ENCODE results near the gene LSM4. TPM values are rescaled to one million over a fixed set of nuclear protein-coding genes. Genes with fewer than 3 reads are reported as not detected.

The LSM4 gene
- total RNA-seq, 6 experiments from 2014 or later = 37.6 to 139 (median 47.3) TPM

DNA sequence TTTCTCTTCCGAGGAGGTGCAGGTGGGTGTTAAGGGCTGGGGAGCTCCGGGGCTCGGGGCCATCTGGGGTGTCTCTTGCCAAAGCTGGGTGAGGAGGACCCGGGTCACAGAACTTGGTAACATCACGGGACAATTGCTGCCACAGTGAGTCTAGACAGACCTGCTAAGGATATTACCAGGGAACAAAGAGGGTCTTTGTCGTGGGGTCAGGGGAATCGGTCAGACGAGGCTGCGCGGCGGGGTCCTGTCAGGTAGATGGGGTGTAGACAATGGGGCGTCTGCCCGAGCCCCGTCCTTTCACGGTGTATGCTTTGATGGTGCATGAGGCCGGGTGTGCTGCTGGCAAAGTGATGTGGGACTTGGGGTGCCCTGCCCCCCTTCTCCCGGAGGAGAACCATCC is 25.3 kb upstream of the LSM4 start:
- intact Hi-C loops (cut with DNase I) = no loop called here
- ATAC-seq = peak in 2 of 4 donors; percentile 11 to 31

DNA sequence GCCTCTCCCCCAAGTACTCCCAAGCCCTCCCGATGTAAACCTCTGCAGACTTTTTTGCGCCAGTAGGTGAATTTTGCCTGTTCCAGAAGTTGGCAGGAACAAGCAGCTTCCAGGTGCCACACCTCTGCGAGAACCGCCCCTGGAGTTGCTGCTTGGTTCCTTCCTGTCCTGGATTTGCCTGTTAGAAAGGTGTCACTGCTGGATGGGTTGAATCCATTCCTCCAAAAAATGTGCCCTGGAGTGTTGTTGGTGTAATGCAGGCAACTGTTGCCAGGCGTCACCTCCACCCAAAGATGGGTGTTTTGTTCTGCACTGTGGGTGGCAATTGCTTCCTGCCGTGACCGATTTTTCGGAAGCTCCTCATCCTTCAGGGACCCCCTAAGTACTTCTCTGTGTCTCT is 23.2 kb upstream of the LSM4 start:
- TF ChIP-seq, protein P1, sequence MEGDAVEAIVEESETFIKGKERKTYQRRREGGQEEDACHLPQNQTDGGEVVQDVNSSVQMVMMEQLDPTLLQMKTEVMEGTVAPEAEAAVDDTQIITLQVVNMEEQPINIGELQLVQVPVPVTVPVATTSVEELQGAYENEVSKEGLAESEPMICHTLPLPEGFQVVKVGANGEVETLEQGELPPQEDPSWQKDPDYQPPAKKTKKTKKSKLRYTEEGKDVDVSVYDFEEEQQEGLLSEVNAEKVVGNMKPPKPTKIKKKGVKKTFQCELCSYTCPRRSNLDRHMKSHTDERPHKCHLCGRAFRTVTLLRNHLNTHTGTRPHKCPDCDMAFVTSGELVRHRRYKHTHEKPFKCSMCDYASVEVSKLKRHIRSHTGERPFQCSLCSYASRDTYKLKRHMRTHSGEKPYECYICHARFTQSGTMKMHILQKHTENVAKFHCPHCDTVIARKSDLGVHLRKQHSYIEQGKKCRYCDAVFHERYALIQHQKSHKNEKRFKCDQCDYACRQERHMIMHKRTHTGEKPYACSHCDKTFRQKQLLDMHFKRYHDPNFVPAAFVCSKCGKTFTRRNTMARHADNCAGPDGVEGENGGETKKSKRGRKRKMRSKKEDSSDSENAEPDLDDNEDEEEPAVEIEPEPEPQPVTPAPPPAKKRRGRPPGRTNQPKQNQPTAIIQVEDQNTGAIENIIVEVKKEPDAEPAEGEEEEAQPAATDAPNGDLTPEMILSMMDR (IDR thresholded peaks at IDR 0.05) = no peak
- TF ChIP-seq POLR2A (IDR thresholded peaks at IDR 0.05) = no peak
- Histone ChIP-seq H3K4me1 (peaks cover 0 to 8% (median 0%) of the 10 kb centered on the region in 4 donors), H3K9me3 (no peaks in the 10 kb centered on the region), H3K36me3 (peaks cover 0 to 29% (median 5%) of the 10 kb centered on the region in 4 donors), H3K27ac (no peak overlapping the region), H3K4me3 (no peak overlapping the region), H3K27me3 (no peaks in the 10 kb centered on the region)
- no peak for DNase-seq
- 73% methylated on average over 4 of the region's 8 CpGs for WGBS (ENCODE audit: insufficient coverage, low coverage, low lambda C conversion rate, missing lambda C conversion rate)
- no peak for ATAC-seq
- intact Hi-C loops (cut with DNase I) = no loop called here

More for the DNA sequence above, 25.3 kb upstream of the LSM4 start:
- no peak for DNase-seq
- H3K27ac ChIP-seq = no peak overlapping the region
- H3K9me3 ChIP-seq = no peaks in the 10 kb centered on the region
- H3K27me3 ChIP-seq = no peaks in the 10 kb centered on the region
- TF ChIP-seq, protein P1 (IDR thresholded peaks at IDR 0.05) = no peak
- no peak for TF ChIP-seq POLR2A (IDR thresholded peaks at IDR 0.05)
- no peak overlapping the region for H3K4me3 ChIP-seq
- 94% methylated on average over 13 of the region's 17 CpGs for WGBS (ENCODE audit: insufficient coverage, low coverage, low lambda C conversion rate, missing lambda C conversion rate)
- peaks cover 0 to 33% (median 5%) of the 10 kb centered on the region in 4 donors for H3K36me3 ChIP-seq
- no peaks in the 10 kb centered on the region for H3K4me1 ChIP-seq

DNA sequence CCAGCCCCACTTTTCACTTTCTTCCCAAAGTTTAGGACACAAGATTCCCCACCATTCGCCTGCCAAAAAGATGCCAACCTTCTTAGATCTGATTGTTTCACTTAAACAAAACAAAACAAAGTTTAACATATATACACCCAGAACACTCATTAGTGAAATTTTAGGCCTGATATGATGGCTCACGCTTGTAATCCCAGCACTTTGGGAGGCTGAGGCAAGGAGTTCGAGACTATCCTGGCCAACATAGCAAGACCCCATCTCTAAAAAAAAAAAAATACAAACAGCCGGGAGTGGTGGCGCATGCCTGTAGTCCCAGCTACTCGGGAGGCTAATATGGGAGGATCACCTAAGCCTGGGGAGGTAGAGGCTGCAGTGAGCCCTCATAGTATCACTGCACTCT is 22.4 kb upstream of the LSM4 start:
- whole genome bisulfite sequencing (ENCODE audit: insufficient coverage, low coverage, low lambda C conversion rate, missing lambda C conversion rate) = 100% methylated on average over 4 of the region's 6 CpGs
- TF ChIP-seq, protein P1 (IDR thresholded peaks at IDR 0.05) = no peak
- TF ChIP-seq POLR2A (IDR thresholded peaks at IDR 0.05) = no peak
- ATAC-seq = no peak
- H3K9me3 ChIP-seq = no peaks in the 10 kb centered on the region
- H3K27ac ChIP-seq = no peak overlapping the region
- DNase-seq = no peak
- H3K4me1 ChIP-seq = peaks cover 0 to 9% (median 0%) of the 10 kb centered on the region in 4 donors
- H3K4me3 ChIP-seq = no peak overlapping the region
- no peaks in the 10 kb centered on the region for H3K27me3 ChIP-seq
- H3K36me3 ChIP-seq = peaks cover 0 to 29% (median 4%) of the 10 kb centered on the region in 4 donors
- intact Hi-C loops (cut with DNase I) = no loop called here

DNA sequence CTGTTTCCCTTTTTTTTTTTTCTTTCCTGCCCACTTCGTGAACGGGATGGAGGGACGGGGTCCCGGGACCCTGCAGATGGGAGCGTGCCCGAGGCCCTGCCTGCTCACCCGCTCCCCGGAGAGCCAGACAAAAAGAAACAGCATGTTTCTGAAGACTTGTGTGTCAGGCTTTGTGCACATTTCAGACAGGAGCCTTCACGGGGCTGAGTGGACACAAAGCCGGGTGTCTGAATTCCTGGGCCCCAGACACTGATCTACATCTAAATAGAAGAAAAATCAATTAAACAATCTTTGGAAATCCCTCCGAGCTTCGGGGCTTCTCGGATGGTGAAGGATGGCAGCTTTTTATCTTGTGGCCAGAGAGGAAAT is 21.7 kb upstream of the LSM4 start:
- Histone ChIP-seq H3K36me3 (peaks cover 0 to 29% (median 4%) of the 10 kb centered on the region in 4 donors), H3K27ac (peak overlapping the region in 1 of 3 donors; percentile 4), H3K27me3 (no peaks in the 10 kb centered on the region), H3K9me3 (no peaks in the 10 kb centered on the region), H3K4me1 (peaks cover 0 to 16% (median 3%) of the 10 kb centered on the region in 4 donors), H3K4me3 (no peak overlapping the region)
- intact Hi-C loops (cut with DNase I) = loop anchor here in 1 of 2 donors (5.0 kb wide), 1 partner anchor 63 kb away; no protein-coding TSS in a partner anchor
- TF ChIP-seq, protein P1 (IDR thresholded peaks at IDR 0.05) = no peak
- TF ChIP-seq POLR2A (IDR thresholded peaks at IDR 0.05) = no peak
- no peak for ATAC-seq
- 48% methylated on average over 12 of the region's 13 CpGs for WGBS (ENCODE audit: insufficient coverage, low coverage, low lambda C conversion rate, missing lambda C conversion rate)
- DNase-seq = no peak

Measured in right lobe of liver (tissue), 6 donors.